GM21423 (cell line): ENCODE data around the gene FSIP2.

Source experiments
- ATAC-seq: cut with Tn5 transposase; IDR thresholded peaks from one replicate; pipeline ENCODE4 v1.9.1; 2021; ENCODE audit warnings: mild to moderate bottlenecking, moderate library complexity; ENCODE audit not compliant: unreplicated experiment

Gene FSIP2, protein sequence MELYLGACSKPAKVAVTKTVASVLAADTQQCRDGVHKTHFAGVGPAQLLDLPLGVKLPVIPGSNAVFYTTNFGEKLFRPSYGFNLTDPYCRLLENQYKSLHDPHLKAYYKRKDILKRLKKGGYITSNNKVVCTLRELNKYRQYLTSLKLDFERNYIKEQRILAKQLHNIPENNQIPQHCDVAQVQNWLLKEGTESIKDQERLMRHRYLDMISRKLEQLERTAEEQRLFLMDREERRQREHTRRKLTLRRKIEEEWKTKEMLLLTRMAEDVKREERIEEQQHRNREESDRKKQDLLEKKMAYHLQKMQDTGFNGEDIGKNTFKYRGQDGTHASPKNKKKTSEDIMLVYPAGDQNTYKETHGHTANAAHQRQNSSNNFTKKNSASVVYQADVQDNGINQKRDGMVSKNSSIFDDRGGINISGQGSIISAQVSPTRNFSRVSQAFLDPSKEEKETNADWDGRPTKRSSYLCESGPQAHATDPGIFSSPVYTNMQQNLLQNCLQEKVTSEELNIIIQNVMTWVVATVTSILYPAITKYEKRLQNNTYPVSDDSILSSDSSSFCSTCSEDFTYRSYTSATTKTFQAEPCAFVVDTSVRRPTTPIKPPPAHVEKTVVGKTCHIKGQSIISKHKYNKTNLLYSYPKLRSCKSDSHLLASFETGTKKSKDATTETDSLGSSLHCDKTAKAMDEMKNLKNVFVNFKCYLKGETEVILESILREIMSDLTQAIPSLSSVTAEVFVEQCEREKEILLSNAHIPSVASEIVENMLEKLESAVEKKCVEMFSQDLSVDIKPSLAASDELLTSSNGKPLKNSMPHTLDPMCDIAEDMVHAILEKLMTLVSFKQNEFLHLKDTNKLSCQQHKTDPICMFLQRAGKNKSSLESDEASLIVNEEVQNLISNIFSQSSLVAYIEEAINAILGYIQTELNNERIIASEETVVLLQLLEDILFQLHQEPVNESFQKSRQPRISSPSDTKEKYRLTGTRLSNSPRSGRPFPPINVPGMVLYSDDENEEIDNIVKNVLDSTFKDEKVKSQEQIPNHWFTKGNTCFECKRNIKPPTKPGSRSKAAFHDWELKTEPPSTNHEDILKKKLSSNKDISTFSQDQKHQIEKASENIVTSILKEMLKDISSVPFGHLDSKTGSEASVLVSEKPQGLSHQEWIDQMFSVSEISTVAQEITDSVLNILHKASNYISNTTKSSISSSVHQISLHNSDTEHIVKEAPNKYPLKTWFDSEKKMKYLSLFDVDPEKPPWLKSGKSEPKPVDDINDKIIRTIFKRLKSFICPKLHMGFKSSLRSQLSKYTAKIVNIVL (N-terminal part only)

DNA sequence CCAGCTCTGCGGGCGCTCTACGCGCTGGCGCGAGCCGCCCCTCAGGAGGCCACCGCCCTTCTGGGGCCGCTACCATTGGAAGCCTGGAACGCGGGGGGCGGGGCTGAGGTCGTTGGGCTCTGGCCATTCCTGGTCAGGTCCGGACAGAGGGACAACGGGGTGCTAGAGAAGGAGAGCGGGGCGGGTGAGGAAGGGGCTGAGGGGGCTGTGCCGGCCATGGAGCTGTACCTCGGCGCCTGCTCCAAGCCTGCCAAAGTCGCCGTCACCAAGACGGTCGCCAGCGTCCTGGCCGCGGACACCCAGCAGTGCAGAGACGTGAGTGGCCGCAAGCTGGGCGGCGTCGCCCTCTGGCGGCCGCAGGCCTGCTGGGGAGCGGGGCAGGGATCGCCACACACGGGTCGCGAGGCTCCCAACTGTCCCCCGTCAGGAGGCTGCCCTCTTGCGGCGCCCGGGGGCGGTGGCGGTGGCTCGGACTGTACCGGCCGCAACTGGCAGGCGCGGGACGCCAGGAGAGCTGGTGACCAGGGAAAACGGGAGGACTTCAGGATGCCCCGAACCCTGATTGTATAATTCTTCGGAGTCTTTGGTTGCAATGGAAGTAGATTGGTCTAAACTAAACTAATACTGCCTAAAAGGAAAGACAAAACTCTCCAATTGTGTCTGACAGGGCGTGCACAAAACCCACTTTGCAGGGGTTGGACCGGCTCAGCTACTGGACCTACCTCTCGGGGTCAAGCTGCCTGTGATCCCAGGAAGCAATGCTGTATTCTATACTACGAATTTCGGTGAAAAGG, at the start of gene FSIP2:
FSIP2 (plus strand) TSS at position 126 of the 794 bp plus-strand sequence; CDS start at position 217, 91 bp downstream.
- peak; percentile 99 for ATAC-seq

DNA sequence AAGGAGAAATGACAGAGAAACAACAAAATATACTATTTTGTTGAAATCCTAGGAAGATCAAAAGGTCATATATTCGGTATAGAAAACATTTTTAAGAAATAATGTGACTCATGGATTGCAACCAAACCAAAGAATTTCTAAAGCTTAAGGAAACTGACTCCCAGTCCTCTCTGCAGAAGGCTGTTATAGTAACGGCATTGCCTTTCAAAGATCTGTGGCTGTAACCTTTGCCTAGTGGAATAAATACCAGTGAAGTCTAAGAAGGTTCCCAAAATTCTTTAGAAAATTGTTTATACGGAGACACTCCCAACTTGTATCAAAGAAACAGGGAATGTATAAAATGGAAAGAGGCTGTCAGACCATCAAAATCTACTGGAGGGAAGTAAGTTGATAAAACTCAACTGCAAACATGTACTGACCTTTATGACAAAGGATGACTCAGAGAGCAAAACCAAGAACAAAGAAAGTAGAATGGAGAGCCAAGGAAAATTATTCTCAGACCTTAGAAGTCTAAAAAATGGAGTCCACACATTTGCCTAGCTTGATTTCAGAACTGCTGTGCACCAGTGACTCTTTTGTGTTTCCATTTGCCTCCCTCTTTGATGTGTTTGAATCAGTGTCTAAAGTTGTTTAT, 48.6 kb upstream of the FSIP2 start:
- no peak for ATAC-seq

DNA sequence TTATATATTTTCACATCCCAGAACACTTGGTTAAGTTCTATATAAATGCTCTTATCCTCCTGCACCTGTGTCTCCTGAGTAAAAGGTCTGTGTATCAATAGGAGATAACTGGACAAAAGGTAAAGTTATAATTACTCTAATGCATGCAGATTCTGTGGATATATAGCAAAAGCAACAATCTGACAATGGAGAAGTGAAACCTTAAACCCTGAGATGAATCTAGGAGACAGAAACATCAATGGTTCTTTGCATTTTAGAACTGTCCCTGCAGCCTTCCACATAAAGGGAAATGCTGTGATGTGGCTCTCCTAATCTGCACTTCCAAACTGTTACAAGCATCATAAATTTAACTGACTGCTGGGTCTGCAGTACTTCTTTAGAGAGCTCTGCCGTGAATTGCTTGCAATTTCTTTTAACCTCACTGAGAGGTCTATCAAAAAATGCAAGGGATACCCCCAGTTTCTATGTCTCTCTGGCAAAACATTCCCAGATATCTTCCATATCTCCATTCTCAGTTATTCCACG, 42.8 kb upstream of the FSIP2 start:
- ATAC-seq: no peak

DNA sequence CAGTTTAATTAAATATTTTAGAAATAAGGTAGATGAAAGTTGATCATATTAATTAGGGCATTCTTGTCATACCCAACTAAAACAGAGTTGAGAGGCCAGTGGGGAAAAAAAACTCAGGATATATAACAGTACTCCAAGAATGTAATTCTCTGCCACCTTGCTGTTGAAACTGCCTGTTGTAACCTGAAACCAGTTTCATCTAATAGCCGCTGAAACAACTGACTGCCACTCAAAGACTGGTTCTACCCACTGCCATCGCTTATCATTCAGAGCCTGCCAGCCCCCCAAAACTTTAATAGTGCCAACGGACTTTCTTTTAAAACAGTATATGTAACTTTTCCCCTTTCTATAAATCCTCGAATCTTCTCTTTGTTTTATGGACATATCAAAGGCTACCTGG, 37.7 kb upstream of the FSIP2 start:
- no peak for ATAC-seq

DNA sequence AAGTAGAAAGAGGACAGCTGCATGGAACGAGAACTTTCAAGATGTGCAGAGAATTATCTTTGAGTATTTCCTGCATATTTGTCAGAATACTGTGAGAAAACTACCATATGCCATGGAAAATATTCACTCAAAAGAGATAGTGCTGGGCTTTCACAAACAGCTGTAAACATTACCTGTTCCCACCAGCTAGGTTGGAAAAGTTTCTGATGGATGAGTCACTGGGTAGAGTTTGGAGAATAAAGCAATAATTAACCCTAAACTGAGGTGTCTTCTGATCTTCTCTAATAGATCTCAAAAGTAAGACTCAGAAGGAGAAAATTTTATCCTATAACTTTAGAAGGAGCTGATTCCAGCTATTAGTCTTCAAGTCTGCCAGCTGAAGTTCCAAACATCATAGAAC, 3.9 kb upstream of the FSIP2 start:
- no peak for ATAC-seq

DNA sequence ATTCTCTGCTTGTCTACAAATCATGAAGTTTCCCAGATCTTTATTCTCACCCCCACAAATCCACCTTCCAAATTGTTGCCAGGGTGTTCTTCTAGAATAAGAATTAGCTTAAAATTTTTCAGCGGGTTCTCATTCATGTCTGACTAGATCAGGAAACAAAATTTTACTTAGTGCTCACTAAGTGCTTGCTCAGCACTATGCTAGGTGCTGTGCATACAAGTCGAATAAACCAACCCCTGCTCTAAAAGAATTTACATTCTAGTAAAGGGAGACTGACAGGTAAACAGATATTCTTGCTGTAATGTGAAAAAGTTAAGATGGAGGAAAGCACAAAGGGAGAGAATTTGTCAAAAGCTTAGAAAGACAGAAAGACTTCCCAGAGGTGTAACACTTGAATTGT, 2.4 kb upstream of the FSIP2 start:
- no peak for ATAC-seq

DNA sequence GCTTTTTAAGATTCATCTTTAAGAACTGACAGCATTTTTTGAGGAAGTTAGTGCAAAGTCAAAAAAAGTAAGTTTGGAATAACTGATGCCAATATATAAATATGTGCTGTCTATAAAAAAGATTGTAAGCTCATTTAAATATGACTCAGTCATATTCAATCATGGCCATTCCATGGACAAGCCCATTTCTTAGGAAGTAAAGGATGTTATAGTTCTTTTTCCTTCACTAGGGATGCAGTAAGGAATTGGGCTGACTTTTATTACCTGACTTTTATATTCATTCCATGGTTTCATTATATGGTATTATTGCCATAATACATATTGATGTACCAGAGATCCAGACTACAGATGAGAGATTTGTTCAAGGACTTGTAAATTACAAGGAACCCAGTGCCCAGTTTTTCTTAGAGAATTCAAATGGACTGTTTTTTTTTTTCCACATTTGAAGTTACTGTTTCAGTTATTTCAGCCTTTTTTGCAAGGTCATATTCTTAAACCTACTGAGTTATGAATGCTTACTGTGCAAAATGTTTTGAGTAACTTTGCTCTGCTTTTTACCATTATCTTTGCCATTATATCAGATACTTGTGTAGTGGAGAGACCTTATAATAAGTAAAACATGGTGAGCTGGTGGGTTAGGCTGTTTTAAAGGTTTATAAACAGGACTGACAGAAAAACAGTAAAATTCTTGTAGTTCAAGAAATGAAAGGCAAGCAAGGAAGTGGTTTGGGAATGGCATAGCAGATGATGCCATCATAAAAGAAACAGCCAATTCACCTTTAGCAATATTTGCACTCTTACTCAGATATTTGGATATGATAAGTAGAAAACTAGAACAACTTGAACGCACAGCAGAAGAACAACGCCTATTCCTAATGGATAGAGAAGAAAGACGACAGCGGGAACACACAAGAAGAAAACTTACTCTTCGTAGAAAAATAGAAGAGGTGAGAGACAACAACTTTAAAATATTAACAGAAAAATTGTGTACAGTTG, 7.6 kb downstream of the FSIP2 start:
- ATAC-seq: no peak

DNA sequence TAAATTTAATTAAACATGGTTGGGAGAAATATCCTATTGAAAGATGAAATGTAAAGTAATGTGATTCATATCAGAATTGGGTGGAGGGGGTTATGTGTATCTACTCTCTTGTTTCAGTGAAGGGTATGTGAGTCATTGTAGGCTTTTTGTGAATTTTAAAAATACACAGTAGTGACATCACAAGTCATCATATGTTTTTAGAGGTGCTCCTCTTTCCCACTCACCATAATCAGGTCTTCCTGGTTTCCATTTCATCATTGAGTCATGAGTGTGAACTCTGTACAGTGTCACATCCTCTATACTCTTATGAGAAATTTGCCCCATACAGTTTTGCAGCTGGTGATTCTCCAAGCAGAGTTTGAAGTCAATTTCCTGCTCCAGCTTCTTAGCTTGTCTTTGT, 18.8 kb downstream of the FSIP2 start:
- no peak for ATAC-seq

DNA sequence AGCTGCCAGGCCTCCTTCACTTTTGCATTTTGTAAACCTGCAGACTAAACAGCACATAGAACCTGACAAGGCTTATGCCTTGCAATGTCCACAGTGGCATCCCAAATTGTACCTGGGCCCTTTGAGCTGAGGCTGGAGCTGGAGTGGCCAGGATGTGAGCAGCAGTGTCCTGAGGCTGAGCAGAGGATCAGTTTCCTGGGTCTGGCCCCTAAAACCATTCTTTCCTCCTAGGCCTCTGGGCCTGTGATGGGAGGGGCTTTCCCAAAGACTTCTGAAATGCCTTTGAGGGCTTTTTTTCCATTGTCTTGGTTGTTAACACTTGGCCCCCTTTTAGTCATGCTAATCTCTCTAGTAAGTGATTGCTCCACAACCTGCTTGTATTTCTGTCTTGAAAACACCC, 32.8 kb downstream of the FSIP2 start:
- no peak for ATAC-seq

DNA sequence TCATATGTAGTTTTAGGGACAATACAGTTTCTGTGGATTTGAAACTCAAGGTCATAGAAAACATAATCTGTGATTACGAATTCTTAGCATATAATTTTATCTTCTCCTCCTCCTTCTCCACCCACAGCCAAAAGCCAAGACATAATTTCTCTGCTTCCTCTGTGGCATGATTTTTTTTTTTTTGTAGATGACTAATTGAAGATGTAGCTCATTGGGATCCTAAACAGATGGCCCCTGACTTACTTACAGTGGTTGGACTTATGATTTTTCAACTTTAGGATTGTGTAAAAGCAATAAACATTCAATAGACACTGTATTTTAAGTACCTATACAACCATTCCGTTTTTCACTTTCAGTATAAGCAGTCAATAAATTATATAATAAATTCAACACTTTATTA, 42.3 kb downstream of the FSIP2 start:
- no peak for ATAC-seq

DNA sequence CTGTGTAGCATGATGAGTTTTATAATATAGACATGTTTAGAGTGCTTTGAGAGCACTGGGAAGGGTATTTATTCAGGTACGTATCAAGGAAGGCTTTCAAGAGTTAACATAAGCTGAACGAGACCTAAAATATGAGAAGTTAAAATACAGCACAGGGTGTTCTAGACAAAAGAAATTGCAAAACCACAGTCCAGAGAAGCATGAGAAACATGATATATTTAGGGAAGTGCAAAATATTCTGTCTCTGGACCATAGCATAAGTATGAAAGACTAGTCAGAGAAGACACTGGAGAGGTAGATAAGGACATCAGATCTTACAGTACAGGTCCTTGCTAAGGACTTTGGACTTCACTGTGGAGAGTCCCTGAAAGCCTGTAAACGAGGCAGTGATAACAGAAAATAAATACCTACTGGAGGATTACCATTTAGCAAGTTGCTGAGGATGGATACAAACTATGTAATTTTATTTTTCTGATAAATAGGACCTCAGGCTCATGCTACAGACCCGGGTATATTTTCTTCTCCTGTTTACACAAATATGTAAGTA, 43.7 kb downstream of the FSIP2 start:
- no peak for ATAC-seq

DNA sequence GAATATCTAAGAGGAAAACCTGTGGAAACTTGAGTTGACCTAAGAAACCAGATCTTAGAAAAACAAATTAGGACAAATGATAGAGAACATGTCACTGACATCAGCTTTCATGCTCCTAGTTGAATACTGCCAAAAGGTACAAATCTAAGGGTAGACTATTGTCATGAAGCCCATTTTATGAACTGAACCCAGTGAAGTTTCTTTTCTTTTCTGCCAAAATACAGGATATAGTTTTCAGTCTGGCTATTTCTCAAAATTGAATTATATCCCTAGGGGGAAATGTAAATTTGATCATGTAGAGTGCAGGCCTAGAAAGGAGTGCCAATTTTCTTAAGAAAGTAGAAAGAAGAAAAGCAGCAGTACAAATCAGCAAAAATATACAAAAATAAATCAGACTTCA, 46.6 kb downstream of the FSIP2 start:
- no peak for ATAC-seq

DNA sequence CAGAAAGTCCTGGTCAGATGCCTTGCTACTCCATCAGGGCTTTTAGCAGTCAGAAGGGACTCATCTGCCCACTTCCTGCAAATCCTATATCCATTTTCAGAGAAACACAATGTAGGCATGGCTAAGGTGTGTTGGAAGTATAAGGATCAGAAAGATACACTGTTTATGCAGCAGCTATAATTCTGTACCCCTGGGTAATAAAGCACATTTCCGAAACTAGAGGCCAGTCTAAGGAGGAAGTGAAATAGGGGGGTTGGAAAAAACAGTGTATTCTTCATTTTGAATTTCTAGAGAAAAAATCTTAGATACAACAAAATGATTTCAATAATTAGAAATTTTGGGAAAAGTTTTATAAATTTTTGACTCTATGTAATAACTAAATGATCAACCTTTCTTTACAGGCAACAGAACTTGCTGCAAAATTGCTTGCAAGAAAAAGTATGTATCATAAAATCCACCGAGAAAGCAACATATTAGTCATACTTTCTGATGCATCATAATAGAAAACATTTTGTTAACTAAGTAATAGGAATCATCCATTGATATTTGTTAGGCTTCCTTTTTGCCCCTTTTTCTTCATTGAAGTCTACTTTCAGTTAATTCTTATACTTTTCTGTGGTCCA, 47.4 kb downstream of the FSIP2 start:
- ATAC-seq: peak; percentile 55

DNA sequence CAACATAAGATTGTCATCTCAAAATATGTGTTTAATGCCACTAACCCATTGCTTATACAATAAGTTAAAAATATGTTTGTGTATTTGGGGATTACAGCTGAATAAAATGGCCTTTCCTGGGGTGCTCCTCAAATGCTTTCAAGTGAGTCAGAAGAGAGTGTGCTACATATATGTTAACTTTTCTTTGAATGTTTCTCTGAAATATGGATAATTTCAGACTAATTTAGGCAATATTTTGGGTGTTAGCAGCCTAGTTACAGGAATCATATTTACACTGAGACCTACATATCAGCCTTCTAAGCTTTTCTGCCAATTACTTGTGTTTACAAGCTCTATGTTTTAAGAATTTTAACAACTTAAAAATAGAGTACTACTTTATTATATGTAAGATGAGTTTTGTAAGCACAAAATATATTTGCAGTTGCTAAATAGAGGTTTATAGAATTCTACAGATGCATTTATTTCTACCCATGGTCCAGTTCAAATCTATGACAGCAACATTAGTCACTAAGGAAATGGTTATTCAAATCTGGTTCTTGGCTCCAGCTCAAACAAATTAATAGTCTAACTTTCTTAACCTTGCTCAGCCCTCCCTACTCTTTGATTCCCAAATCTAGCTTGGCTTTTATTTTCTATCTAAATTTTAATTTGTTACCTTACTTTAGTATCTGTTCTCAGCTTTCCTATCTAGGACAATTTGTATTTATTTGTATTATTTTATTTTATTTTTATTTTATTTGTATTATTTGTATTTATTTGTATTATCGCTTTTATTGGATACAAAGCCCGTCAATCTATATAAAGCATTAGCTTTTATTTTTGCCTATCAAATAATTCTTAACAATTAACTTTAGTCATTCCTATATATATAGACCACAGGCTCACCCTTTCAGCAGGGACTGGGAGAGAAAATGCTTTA, 48.9 kb downstream of the FSIP2 start:
- no peak for ATAC-seq

DNA sequence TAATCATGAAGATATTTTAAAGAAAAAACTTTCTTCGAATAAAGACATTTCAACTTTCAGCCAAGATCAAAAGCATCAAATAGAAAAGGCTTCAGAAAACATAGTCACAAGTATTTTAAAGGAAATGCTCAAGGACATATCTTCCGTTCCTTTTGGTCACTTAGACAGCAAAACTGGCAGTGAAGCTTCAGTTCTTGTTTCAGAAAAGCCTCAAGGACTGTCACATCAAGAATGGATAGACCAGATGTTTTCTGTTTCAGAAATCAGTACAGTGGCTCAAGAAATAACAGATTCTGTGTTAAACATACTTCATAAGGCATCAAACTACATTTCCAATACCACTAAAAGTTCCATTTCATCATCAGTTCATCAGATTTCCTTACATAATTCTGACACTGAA, 51.8 kb downstream of the FSIP2 start:
- ATAC-seq: no peak

DNA sequence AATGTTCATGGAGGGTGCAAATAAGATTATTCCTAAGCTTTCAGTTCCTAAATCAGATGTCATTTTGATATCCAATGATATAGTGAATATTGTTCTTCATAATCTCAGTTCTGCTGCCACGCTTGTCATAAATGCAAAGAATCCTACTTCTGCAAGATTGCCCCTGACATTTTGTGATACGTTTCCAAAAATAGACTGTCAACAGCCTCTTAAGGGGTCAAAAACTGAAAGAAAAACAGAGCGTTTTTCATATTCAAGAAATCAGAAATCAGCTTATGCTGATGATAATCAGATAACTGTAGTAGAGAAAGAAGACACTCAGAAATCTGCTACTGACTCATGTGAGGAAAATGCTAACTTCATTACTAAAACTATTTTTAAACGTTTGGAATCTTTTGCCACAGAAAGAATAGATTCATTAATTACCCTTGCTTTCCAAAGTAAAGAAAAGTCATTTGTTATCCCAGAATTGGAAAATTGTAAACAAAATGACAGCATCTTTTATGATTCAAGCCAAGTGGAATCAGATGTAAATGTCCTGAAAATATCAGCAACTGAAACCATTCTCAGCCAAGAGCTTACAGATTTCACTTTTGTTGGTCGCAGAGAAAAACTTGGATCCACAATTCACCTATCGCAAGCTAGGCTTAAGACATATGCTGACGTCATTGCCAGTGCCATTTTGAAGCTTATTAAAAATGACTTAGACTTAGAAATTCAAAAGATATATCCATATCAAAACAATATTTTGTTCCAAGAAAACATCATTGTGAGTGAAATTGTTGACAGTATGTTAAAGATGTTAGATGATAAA, 55.1 kb downstream of the FSIP2 start:
- ATAC-seq: no peak
